AG09309 (cell line): ENCODE results near the gene CAMSAP3.

Source experiments
- DNase-seq: peaks from one replicate; pipeline ENCODE4 v3.0.0-alpha.2; 2010; ENCODE audit warnings: low read depth
- H3K4me3 ChIP-seq: 2 replicates; pipeline ENCODE4 v1.5.1; 2011; ENCODE audit warnings: mild to moderate bottlenecking, low read depth, low read length, moderate library complexity; ENCODE audit not compliant: control insufficient read depth
- TF ChIP-seq, protein P1 (sequence below): IDR thresholded peaks from 2 replicates; pipeline ENCODE4 v1.5.1; 2011; ENCODE audit warnings: mild to moderate bottlenecking, low read depth, low read length, inconsistent platforms; ENCODE audit not compliant: insufficient read depth, control insufficient read depth; ENCODE audit errors: missing control alignments

The CAMSAP3 gene

GRCh38 chr19:7610491-7611240, 15.0 kb downstream of the CAMSAP3 start:
- DNase-seq: no peak
- no peak overlapping the region for H3K4me3 ChIP-seq
- TF ChIP-seq, protein P1, sequence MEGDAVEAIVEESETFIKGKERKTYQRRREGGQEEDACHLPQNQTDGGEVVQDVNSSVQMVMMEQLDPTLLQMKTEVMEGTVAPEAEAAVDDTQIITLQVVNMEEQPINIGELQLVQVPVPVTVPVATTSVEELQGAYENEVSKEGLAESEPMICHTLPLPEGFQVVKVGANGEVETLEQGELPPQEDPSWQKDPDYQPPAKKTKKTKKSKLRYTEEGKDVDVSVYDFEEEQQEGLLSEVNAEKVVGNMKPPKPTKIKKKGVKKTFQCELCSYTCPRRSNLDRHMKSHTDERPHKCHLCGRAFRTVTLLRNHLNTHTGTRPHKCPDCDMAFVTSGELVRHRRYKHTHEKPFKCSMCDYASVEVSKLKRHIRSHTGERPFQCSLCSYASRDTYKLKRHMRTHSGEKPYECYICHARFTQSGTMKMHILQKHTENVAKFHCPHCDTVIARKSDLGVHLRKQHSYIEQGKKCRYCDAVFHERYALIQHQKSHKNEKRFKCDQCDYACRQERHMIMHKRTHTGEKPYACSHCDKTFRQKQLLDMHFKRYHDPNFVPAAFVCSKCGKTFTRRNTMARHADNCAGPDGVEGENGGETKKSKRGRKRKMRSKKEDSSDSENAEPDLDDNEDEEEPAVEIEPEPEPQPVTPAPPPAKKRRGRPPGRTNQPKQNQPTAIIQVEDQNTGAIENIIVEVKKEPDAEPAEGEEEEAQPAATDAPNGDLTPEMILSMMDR: no peak

- no peak for DNase-seq
- TF ChIP-seq, protein P1: no peak
- H3K4me3 ChIP-seq: no peak overlapping the region
Observed at GRCh38 chr19:7611541-7612279, 16.0 kb downstream of the CAMSAP3 start.

DNA sequence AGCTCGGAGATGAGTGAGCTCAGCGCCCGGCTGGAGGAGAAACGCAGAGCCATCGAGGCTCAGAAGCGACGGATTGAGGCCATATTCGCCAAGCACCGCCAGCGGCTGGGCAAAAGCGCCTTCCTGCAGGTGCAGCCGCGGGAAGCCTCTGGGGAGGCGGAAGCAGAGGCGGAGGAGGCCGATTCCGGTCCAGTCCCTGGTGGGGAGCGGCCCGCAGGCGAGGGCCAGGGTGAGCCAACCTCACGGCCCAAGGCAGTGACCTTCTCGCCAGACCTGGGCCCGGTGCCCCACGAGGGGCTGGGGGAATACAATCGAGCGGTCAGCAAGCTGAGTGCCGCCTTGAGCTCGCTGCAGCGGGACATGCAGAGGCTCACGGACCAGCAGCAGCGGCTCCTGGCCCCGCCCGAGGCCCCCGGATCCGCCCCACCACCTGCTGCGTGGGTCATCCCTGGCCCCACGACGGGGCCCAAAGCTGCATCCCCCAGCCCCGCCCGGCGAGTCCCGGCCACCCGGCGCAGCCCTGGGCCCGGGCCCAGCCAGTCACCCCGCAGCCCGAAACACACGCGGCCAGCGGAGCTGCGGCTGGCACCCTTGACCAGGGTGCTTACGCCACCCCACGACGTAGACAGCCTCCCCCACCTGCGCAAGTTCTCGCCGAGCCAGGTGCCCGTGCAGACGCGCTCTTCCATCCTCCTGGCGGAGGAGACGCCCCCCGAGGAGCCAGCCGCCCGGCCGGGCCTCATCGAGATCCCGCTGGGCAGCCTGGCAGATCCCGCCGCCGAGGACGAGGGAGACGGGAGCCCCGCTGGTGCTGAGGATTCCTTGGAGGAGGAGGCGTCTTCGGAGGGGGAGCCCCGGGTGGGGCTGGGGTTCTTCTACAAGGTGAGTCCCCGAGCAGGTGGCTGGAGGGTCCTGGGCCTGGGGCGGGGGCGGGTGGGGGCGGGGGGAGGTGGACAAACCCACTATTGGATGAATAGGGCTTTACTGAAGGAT, 16.9 kb downstream of the CAMSAP3 start:
- H3K4me3 ChIP-seq: no peak overlapping the region
- no peak for DNase-seq
- TF ChIP-seq, protein P1: no peak

GRCh38 chr19:7614859-7615741, 19.4 kb downstream of the CAMSAP3 start:
- no peak overlapping the region for H3K4me3 ChIP-seq
- no peak for DNase-seq
- TF ChIP-seq, protein P1: no peak

GRCh38 chr19:7617172-7617571, 21.5 kb downstream of the CAMSAP3 start:
- DNase-seq: no peak
- TF ChIP-seq, protein P1: no peak

More at GRCh38 chr19:7617172-7617571, 21.5 kb downstream of the CAMSAP3 start:
- no peak overlapping the region for H3K4me3 ChIP-seq
